HepG2 (cell line): Measurements from ENCODE around the gene TCF23. TPM values are rescaled to one million over a fixed set of nuclear protein-coding genes. Genes with fewer than 3 reads are reported as not detected.

Experiments
- ATAC-seq: fragments of 200-7000 bp; cut with Tn5 transposase; 3 replicates; pipeline ENCODE4 v1.9.1; 2020; ENCODE audit warnings: mild to moderate bottlenecking, moderate library complexity
- BruUV-seq: library from RNA; stranded (reverse); fragments of 400-500 nt; replicated peaks from 2 replicates; lab custom pipeline; 2021; lab: Mats Ljungman, UMichigan
- CTCF ChIA-PET: fragments of 300-600 bp; formaldehyde crosslinking; extraction: SDS; loops from one replicate; lab custom pipeline; 2021; ENCODE audit warnings: low total read pairs, inconsistent platforms, low intra/inter-chr PET ratio; lab: Yijun Ruan, JAX
- POLR2A ChIA-PET: fragments of 350-600 bp; sonication (Branson Sonifier 250); formaldehyde crosslinking; loops from one replicate; lab custom pipeline; 2020; ENCODE audit warnings: antibody characterized with exemption, inconsistent platforms; lab: Yijun Ruan, JAX
- DNase-seq: peaks from one replicate; pipeline ENCODE4 v3.0.0-alpha.2; 2015; ENCODE audit warnings: low spot score
- FAIRE-seq: peaks from 3 replicates; lab custom pipeline; 2011; peaks lifted over from hg19 to GRCh38; lab: Jason Lieb, UNC
- H2AFZ ChIP-seq: one replicate; pipeline ENCODE4 v1.6.1; 2011; ENCODE audit warnings: low read length, inconsistent platforms
- H3K27ac ChIP-seq: fragments of 300-600 bp; 3 replicates; pipeline ENCODE4 v1.8.0; 2011; ENCODE audit warnings: mixed run types, mild to moderate bottlenecking, mixed read lengths, low read length, inconsistent platforms; ENCODE audit not compliant: insufficient read depth; ENCODE audit errors: extremely low read length
- H3K27me3 ChIP-seq, 2 experiments: fragments of 200-600 bp in 1 of 2; 2 replicates in 1 of 2; 3 replicates in 1 of 2; pipeline versions ENCODE4 v1.6.0 to v1.8.0; 2011; ENCODE audit warnings: low read length in 2 of 2, mild to moderate bottlenecking in 2 of 2, moderate library complexity in 2 of 2, inconsistent platforms in 1 of 2; ENCODE audit not compliant: insufficient read depth in 2 of 2, control insufficient read depth in 1 of 2
- H3K36me3 ChIP-seq, 2 experiments: fragments of 200-600 bp in 1 of 2; replicated peaks in 1 of 2; 2 replicates in 1 of 2; 3 replicates in 1 of 2; pipeline versions ENCODE4 v1.5.1 to v1.8.0; 2011; ENCODE audit warnings: low read length in 2 of 2, inconsistent platforms in 1 of 2; ENCODE audit not compliant: insufficient read depth in 2 of 2, control insufficient read depth in 1 of 2
- H3K4me1 ChIP-seq: 2 replicates; pipeline ENCODE4 v1.5.1; 2012; ENCODE audit warnings: low read length, inconsistent platforms; ENCODE audit not compliant: insufficient read depth
- H3K4me2 ChIP-seq: 2 replicates; pipeline ENCODE4 v1.6.0; 2011; ENCODE audit warnings: low read depth, low read length, inconsistent platforms
- H3K4me3 ChIP-seq, 3 experiments: fragments of 200-600 bp in 1 of 3; sonication (generic), shearing (Covaris generic) in 1 of 3; replicated peaks in 1 of 3; 2 replicates each; pipeline ENCODE4 v1.5.1; 2011 to 2016; ENCODE audit warnings: low read length in 3 of 3, inconsistent platforms in 2 of 3, low read depth in 2 of 3, mild to moderate bottlenecking in 2 of 3, control low read depth in 1 of 3, mixed read lengths in 1 of 3; ENCODE audit not compliant: insufficient read depth in 1 of 3
- H3K79me2 ChIP-seq: one replicate; pipeline ENCODE4 v1.6.1; 2011; ENCODE audit warnings: low read length, inconsistent platforms; ENCODE audit not compliant: insufficient read depth
- H3K9ac ChIP-seq: 2 replicates; pipeline ENCODE4 v1.6.0; 2011; ENCODE audit warnings: mild to moderate bottlenecking, low read depth, low read length, inconsistent platforms; ENCODE audit not compliant: insufficient read depth
- H3K9me3 ChIP-seq: 2 replicates; pipeline ENCODE4 v1.5.1; 2012; ENCODE audit warnings: mild to moderate bottlenecking, low read length
- H4K20me1 ChIP-seq: 2 replicates; pipeline ENCODE4 v1.6.0; 2011; ENCODE audit warnings: inconsistent platforms, mild to moderate bottlenecking, low read length, moderate library complexity; ENCODE audit not compliant: insufficient read depth
- ATF7-NPFF ChIP-seq: sonication (generic); formaldehyde crosslinking; IDR thresholded peaks from 2 replicates; pipeline ENCODE4 v1.8.1; 2023; ENCODE audit warnings: mild to moderate bottlenecking, low read depth, missing genetic modification reagents, moderate library complexity
- DNMT1 ChIP-seq: sonication (generic); formaldehyde crosslinking; IDR thresholded peaks from 2 replicates; pipeline ENCODE4 v1.5.1; 2020; ENCODE audit warnings: mild to moderate bottlenecking, missing genetic modification reagents
- GLI4 ChIP-seq: sonication (generic); formaldehyde crosslinking; IDR thresholded peaks from 2 replicates; pipeline ENCODE4 v1.5.1; 2020; ENCODE audit warnings: missing genetic modification reagents, mild to moderate bottlenecking, moderate library complexity, borderline replicate concordance
- GRHL1 ChIP-seq: sonication (generic); formaldehyde crosslinking; conservative IDR thresholded peaks from 2 replicates; pipeline ENCODE4 v1.8.0; 2022; ENCODE audit warnings: missing genetic modification reagents
- HDAC1 ChIP-seq: sonication (generic); formaldehyde crosslinking; IDR thresholded peaks from 2 replicates; pipeline ENCODE4 v1.5.1; 2020; ENCODE audit warnings: mild to moderate bottlenecking, missing genetic modification reagents
- HOXA7 ChIP-seq: sonication (generic); formaldehyde crosslinking; IDR thresholded peaks from 2 replicates; pipeline ENCODE4 v1.8.1; 2022; ENCODE audit warnings: mild to moderate bottlenecking, missing genetic modification reagents, moderate library complexity
- MIER3 ChIP-seq: IDR thresholded peaks from 2 replicates; pipeline ENCODE4 v1.6.1; 2016; ENCODE audit warnings: missing compliant biosample characterization, borderline replicate concordance
- PITX1 ChIP-seq: sonication (generic); formaldehyde crosslinking; IDR thresholded peaks from 2 replicates; pipeline ENCODE4 v1.5.1; 2020; ENCODE audit warnings: mild to moderate bottlenecking, missing genetic modification reagents
- THAP11 ChIP-seq: IDR thresholded peaks from 2 replicates; pipeline ENCODE4 v1.6.1; 2016; ENCODE audit warnings: missing biosample characterization, missing genetic modification reagents
- THAP9 ChIP-seq: sonication (generic); formaldehyde crosslinking; IDR thresholded peaks from 2 replicates; pipeline ENCODE4; 2020; ENCODE audit warnings: missing genetic modification reagents, mild to moderate bottlenecking, borderline replicate concordance
- ZBTB14 ChIP-seq: sonication (generic); formaldehyde crosslinking; IDR thresholded peaks from 2 replicates; pipeline ENCODE4 v1.4.0; 2020; ENCODE audit warnings: missing genetic modification reagents
- ZEB1 ChIP-seq: IDR thresholded peaks from 2 replicates; pipeline ENCODE4 v1.6.1; 2012; ENCODE audit warnings: mild to moderate bottlenecking, low read depth, inconsistent platforms; ENCODE audit not compliant: insufficient replicate concordance
- ZMYM3 ChIP-seq: sonication (generic); formaldehyde crosslinking; IDR thresholded peaks from 2 replicates; pipeline ENCODE4 v1.5.1; 2020; ENCODE audit warnings: mild to moderate bottlenecking, missing genetic modification reagents
- ZNF354B ChIP-seq: sonication (generic); formaldehyde crosslinking; IDR thresholded peaks from 2 replicates; pipeline ENCODE4 v1.8.0; 2022; ENCODE audit warnings: mild to moderate bottlenecking, missing genetic modification reagents
- ZNF431 ChIP-seq: sonication (generic); formaldehyde crosslinking; IDR thresholded peaks from 2 replicates; pipeline ENCODE4 v1.9.0; 2022; ENCODE audit warnings: missing genetic modification reagents, low read depth, mild to moderate bottlenecking, borderline replicate concordance
- ZNF496 ChIP-seq: sonication (generic); formaldehyde crosslinking; IDR thresholded peaks from 2 replicates; pipeline ENCODE4 v1.8.1; 2023; ENCODE audit warnings: mild to moderate bottlenecking, moderate library complexity, missing genetic modification reagents; ENCODE audit not compliant: insufficient replicate concordance
- ZNF879 ChIP-seq: sonication (generic); formaldehyde crosslinking; IDR thresholded peaks from 2 replicates; pipeline ENCODE4 v1.8.1; 2023; ENCODE audit warnings: missing genetic modification reagents
- WGBS: methylation state at CpG from one replicate; pipeline ENCODE4 v1.1.6; 2017; ENCODE audit warnings: low lambda C conversion rate; 5-methylcytosine and 5-hydroxymethylcytosine counted together
- in situ Hi-C: cut with HindIII; loops from 2 replicates; pipeline ENCODE4 v1.10.0; 2017; ENCODE audit warnings: low pct_unique_long_range_greater_than_20kb; ENCODE audit not compliant: extremely low pct_ligation_motif_present
- intact Hi-C: fragments of 100-400 bp; cut with micrococcal nuclease; formaldehyde crosslinking; loops from one replicate; pipeline ENCODE4 v1.10.0; 2022; ENCODE audit not compliant: unreplicated experiment
- polyA plus RNA-seq, 8 experiments: library from polyadenylated mRNA; depleted of rRNA in 3 of 8; stranded (reverse) in 7 of 8; unstranded in 1 of 8; fragments of >200 nt; fragmentation: Illumina TruSeq in 4 of 8; extraction: Trizol in 4 of 8; gene quantifications; 2 replicates each; pipeline versions ENCODE4 v1.2.1 to v1.2.3, GENCODE V29; 2011 to 2016; ENCODE audit warnings: low read depth in 4 of 8, missing spikeins in 1 of 8, mixed read lengths in 1 of 8; ENCODE audit not compliant: insufficient read depth in 1 of 8
- total RNA-seq, 5 experiments: library from RNA; depleted of rRNA; stranded (reverse); fragments of >200 nt; fragmentation: Illumina TruSeq; extraction: Trizol; gene quantifications; 2 replicates each; pipeline ENCODE4 v1.2.3, GENCODE V29; 2016; ENCODE audit warnings: low read depth in 1 of 5
- TF ChIP-seq, protein P1 (sequence below): sonication (generic); formaldehyde crosslinking; IDR thresholded peaks from 2 replicates; pipeline ENCODE4 v1.9.0; 2021; ENCODE audit warnings: missing genetic modification reagents, mild to moderate bottlenecking, borderline replicate concordance

The TCF23 gene
- total and polyA plus RNA-seq, 2 of the 13 experiments (the other 11 are each of a cell fraction or from before 2014, with no cell fraction given): 0.02 to 1.4 TPM

- TF ChIP-seq ZBTB14 (CRISPR knock-in tag) (no peak), GRHL1 (CRISPR knock-in tag) (no peak), ZMYM3 (CRISPR knock-in tag) (no peak), DNMT1 (CRISPR knock-in tag) (no peak), THAP11 (CRISPR knock-in tag) (no peak), ZNF879 (no peak), ZEB1 (no peak), ZNF431 (CRISPR knock-in tag) (no peak), MIER3 (CRISPR knock-in tag) (no peak), HOXA7 (CRISPR knock-in tag) (no peak), GLI4 (CRISPR knock-in tag) (no peak)
Measured at GRCh38 chr2:27201675-27202074, 52.9 kb downstream of the TCF23 start (continued).

- DNase-seq: no peak
- Histone ChIP-seq H3K9me3 (no peaks in the 10 kb centered on the region), H4K20me1 (no peaks in the 10 kb centered on the region), H3K27me3 (no peaks in the 10 kb centered on the region), H3K79me2 (peaks cover 2% of the 10 kb centered on the region), H3K9ac (no peak overlapping the region), H3K36me3 (peaks cover 57 to 76% of the 10 kb centered on the region in 2 experiments), H2AFZ (no peak overlapping the region), H3K4me2 (no peak overlapping the region), H3K4me1 (peaks cover 16% of the 10 kb centered on the region), H3K27ac (no peak overlapping the region), H3K4me3 (no peak overlapping the region)
- ChIA-PET POLR2A (interaction anchor here (1.2 to 1.9 kb wide), 3 partner anchors 8 to 107 kb away, joined by 4 to 6 read pairs (median 5); partner anchors contain the start of genes ATRAID and SLC5A6), CTCF (interaction anchor here (1.2 kb wide), 1 partner anchor 11 kb away, joined by 4 read pairs; no protein-coding TSS in a partner anchor)
- intact Hi-C loops (no loop called here), in situ Hi-C loops (no loop called here)
- no peak for FAIRE-seq
- no TSS peak for BruUV-seq
- WGBS: 97% methylated on average over 2 of the region's 2 CpGs
- no peak for ATAC-seq
- TF ChIP-seq HDAC1 (CRISPR knock-in tag) (no peak), ZNF354B (CRISPR knock-in tag) (no peak), PITX1 (CRISPR knock-in tag) (no peak), ATF7-NPFF (CRISPR knock-in tag) (no peak), THAP9 (CRISPR knock-in tag) (no peak), ZNF496 (no peak)
- TF ChIP-seq, protein P1, sequence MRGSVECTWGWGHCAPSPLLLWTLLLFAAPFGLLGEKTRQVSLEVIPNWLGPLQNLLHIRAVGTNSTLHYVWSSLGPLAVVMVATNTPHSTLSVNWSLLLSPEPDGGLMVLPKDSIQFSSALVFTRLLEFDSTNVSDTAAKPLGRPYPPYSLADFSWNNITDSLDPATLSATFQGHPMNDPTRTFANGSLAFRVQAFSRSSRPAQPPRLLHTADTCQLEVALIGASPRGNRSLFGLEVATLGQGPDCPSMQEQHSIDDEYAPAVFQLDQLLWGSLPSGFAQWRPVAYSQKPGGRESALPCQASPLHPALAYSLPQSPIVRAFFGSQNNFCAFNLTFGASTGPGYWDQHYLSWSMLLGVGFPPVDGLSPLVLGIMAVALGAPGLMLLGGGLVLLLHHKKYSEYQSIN (CRISPR knock-in tag): no peak
Measured at GRCh38 chr2:27202854-27203253, 54.0 kb downstream of the TCF23 start.
